B cell (primary cell): ENCODE results near the gene PSKH1. TPM values are rescaled to one million over a fixed set of nuclear protein-coding genes. Genes with fewer than 3 reads are reported as not detected.

Experiments used
- ATAC-seq: fragments of 200-7000 bp; cut with Tn5 transposase; one replicate; pipeline ENCODE4 v1.10.0; 2021; ENCODE audit warnings: low read depth, mild to moderate bottlenecking, moderate number of reproducible peaks, moderate library complexity
- CTCF ChIA-PET: fragments of 350-600 bp; sonication (Branson Sonifier 250); formaldehyde crosslinking; loops from one replicate; lab custom pipeline; 2021; ENCODE audit warnings: antibody characterized with exemption, inconsistent platforms; lab: Charles Lee
- POLR2A ChIA-PET: fragments of 350-600 bp; sonication (Branson Sonifier 250); formaldehyde crosslinking; loops from one replicate; lab custom pipeline; 2021; ENCODE audit warnings: antibody characterized with exemption; lab: Charles Lee
- DNase-seq: peaks from one replicate; pipeline ENCODE4 v3.0.0; 2013
- H2AFZ ChIP-seq: 2 replicates; pipeline ENCODE4 v1.6.1; 2012; ENCODE audit warnings: mild to moderate bottlenecking, low read depth, low read length; ENCODE audit not compliant: insufficient read depth, poor library complexity, severe bottlenecking
- H3K27ac ChIP-seq, 2 donors: 1 replicate in 1 of 2; 2 replicates in 1 of 2; pipeline ENCODE4 v1.5.1; 2012 to 2013; ENCODE audit warnings: low read length in 2 of 2, mild to moderate bottlenecking in 2 of 2, moderate library complexity in 1 of 2
- H3K27me3 ChIP-seq, 4 experiments: fragments of 200-600 bp in 1 of 4; sonication (generic) in 1 of 4; replicated peaks in 1 of 4; 1 replicate in 2 of 4; 2 replicates in 2 of 4; pipeline versions ENCODE4 v1.6.1 to v1.7.0; 2013 to 2016; ENCODE audit warnings: low read length in 3 of 4, mild to moderate bottlenecking in 2 of 4, mixed read lengths in 1 of 4, moderate library complexity in 1 of 4; ENCODE audit not compliant: insufficient read depth in 4 of 4, control insufficient read depth in 3 of 4; ENCODE audit errors: control extremely low read depth in 1 of 4
- H3K36me3 ChIP-seq, 2 experiments: replicated peaks in 1 of 2; 1 replicate in 1 of 2; 2 replicates in 1 of 2; pipeline versions ENCODE4 v1.6.1 to v1.7.1; 2013; ENCODE audit warnings: low read length in 1 of 2; ENCODE audit not compliant: insufficient read depth in 2 of 2, control insufficient read depth in 1 of 2; ENCODE audit errors: control extremely low read depth in 1 of 2, extremely low read depth in 1 of 2
- H3K4me1 ChIP-seq, 2 donors: fragments of 200-600 bp in 1 of 2; sonication (generic) in 1 of 2; 1 replicate in 1 of 2; 2 replicates in 1 of 2; pipeline versions ENCODE4 v1.5.1 to v1.6.1; 2013 to 2017; ENCODE audit warnings: low read length in 2 of 2; ENCODE audit not compliant: control insufficient read depth in 2 of 2, insufficient read depth in 2 of 2
- H3K4me2 ChIP-seq: replicated peaks from 2 replicates; pipeline ENCODE3; 2012; ENCODE audit warnings: mild to moderate bottlenecking, low read depth, low read length; ENCODE audit not compliant: poor library complexity, severe bottlenecking
- H3K4me3 ChIP-seq, 5 experiments: fragments of 200-600 bp in 1 of 5; sonication (generic) in 1 of 5; 1 replicate in 3 of 5; 2 replicates in 2 of 5; pipeline versions ENCODE4 v1.5.1 to v1.7.0; 2011 to 2016; ENCODE audit warnings: low read length in 4 of 5, mild to moderate bottlenecking in 4 of 5, low read depth in 2 of 5, control low read depth in 1 of 5, moderate library complexity in 1 of 5; ENCODE audit not compliant: insufficient read depth in 1 of 5; ENCODE audit errors: control extremely low read depth in 1 of 5, extremely low read depth in 1 of 5
- H3K79me2 ChIP-seq: fragments of 200-600 bp; sonication (generic); one replicate; pipeline ENCODE4 v1.6.0; 2016; ENCODE audit warnings: low read length; ENCODE audit not compliant: control insufficient read depth, insufficient read depth
- H3K9ac ChIP-seq: fragments of 200-600 bp; sonication (generic); 2 replicates; pipeline ENCODE4 v1.6.1; 2017; ENCODE audit warnings: mild to moderate bottlenecking, low read length, moderate library complexity
- H3K9me3 ChIP-seq, 3 donors: one replicate each; pipeline versions ENCODE4 v1.6.1 to v1.7.1; 2013; ENCODE audit warnings: low read length in 2 of 3; ENCODE audit not compliant: control insufficient read depth in 2 of 3, insufficient read depth in 1 of 3; ENCODE audit errors: control extremely low read depth in 1 of 3
- H4K20me1 ChIP-seq: 2 replicates; pipeline ENCODE4 v1.6.0; 2012; ENCODE audit warnings: mild to moderate bottlenecking, low read length; ENCODE audit not compliant: insufficient read depth, control insufficient read depth, poor library complexity, severe bottlenecking
- H3K27ac Mint-ChIP-seq: one replicate; pipeline ENCODE4 v1.8.0; 2021; ENCODE audit warnings: mixed read lengths
- H3K27me3 Mint-ChIP-seq: one replicate; pipeline ENCODE4 v1.8.0; 2021; ENCODE audit warnings: mixed read lengths
- H3K4me1 Mint-ChIP-seq: one replicate; pipeline ENCODE4 v1.8.0; 2021; ENCODE audit warnings: mixed read lengths
- H3K4me3 Mint-ChIP-seq: one replicate; pipeline ENCODE4 v1.8.0; 2021; ENCODE audit warnings: mixed read lengths
- H3K9me3 Mint-ChIP-seq: one replicate; pipeline ENCODE4 v1.8.0; 2022; ENCODE audit warnings: mixed read lengths; ENCODE audit not compliant: insufficient read depth
- EZH2 ChIP-seq: IDR thresholded peaks from 2 replicates; pipeline ENCODE4 v1.6.1; 2012; ENCODE audit warnings: borderline replicate concordance, low read depth, mild to moderate bottlenecking, moderate library complexity, low read length; ENCODE audit not compliant: insufficient read depth, poor library complexity, severe bottlenecking
- WGBS: methylation state at CpG from one replicate; pipeline ENCODE4 v1.1.5; 2013; ENCODE audit warnings: missing lambda C conversion rate; ENCODE audit not compliant: insufficient coverage; 5-methylcytosine and 5-hydroxymethylcytosine counted together
- intact Hi-C: fragments of 100-400 bp; cut with micrococcal nuclease; formaldehyde crosslinking; loops from one replicate; pipeline ENCODE4 v1.10.0; 2022
- polyA plus RNA-seq: library from polyadenylated mRNA; depleted of rRNA; stranded (reverse); fragments of >200 nt; gene quantifications from 2 replicates; pipeline ENCODE4 v1.2.3, GENCODE V29; 2012
- total RNA-seq, 2 donors: library from RNA; stranded (reverse); fragments of 120-200 nt in 1 of 2; gene quantifications; 1 replicate in 1 of 2; 2 replicates in 1 of 2; pipeline versions ENCODE4 v1.2.3 to v1.2.4, GENCODE V29; 2013 to 2022
- TF ChIP-seq, protein P1 (sequence below): fragments of 200-600 bp; IDR thresholded peaks from one replicate; pipeline ENCODE4 v1.8.0; 2022; ENCODE audit warnings: antibody characterized with exemption, mild to moderate bottlenecking

Gene PSKH1
- total and polyA plus RNA-seq, 2 donors (not counting 1 experiment from before 2014, with no cell fraction given) = 20.1 to 29.1 TPM

DNA sequence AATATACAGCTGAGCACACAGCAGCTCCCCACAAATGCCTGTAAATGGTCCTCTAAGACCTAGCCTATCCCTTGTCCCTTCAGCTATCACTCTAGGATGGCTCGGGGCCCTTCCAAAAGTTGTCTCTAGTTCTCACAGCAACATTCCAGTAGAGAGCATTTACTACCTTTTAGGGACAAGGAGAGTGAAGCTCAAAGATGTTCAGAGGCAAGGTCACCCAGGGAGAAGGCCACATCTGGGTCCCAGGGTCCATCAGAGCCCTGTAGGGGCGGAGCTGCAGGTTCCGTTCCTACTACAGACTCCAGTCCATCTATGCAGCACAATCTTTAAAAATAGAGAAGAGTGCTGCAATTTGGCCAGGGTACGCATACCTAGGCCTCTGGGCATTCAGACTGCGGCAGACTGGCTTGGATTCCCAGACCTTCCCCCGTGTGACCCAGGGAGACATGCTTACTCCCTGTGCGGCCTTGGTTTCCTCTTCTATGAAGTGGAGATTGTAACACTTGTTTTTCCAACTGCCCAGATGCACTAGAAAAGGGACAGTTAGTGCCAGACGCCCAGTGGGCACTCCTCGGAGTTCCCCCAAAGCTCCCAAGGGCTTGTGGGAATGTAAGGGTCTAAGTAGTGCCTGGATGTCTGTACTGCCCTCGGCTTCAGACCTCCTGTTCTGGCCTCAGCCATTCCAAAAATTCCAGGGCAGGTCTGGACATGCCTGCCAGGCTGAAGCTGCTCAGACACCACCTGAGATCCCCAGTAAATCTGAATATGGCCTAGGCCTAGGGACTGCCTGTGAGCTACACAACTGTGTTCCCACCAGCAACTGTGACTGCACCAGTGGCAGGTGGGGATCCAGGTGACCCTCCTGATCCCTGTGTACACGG is 72.9 kb downstream of the PSKH1 start:
- Mint-ChIP-seq H3K27ac (no peak overlapping the region), H3K4me1 (peaks cover 20% of the 10 kb centered on the region), H3K4me3 (peak overlapping the region; percentile 54), H3K27me3 (no peaks in the 10 kb centered on the region), H3K9me3 (no peaks in the 10 kb centered on the region)
- Histone ChIP-seq H3K9ac (no peak overlapping the region), H4K20me1 (peaks cover 8% of the 10 kb centered on the region), H2AFZ (no peak overlapping the region), H3K79me2 (peaks cover 32% of the 10 kb centered on the region), H3K27ac (no peak overlapping the region), H3K4me2 (no peak overlapping the region), H3K4me3 (no peak overlapping the region), H3K4me1 (peaks cover 10 to 19% of the 10 kb centered on the region in 2 donors), H3K27me3 (no peaks in the 10 kb centered on the region), H3K9me3 (no peaks in the 10 kb centered on the region), H3K36me3 (peaks cover 0 to 19% of the 10 kb centered on the region in 2 experiments)
- no peak for DNase-seq
- CTCF ChIA-PET = interaction anchor here (0.8 to 3.2 kb wide), 6 partner anchors 29 to 82 kb away, joined by 3 to 11 read pairs (median 4); partner anchors contain the start of genes NRN1L and PSMB10
- intact Hi-C loops = loop anchor here (10.0 kb wide), 1 partner anchor 259 kb away; no protein-coding TSS in a partner anchor
- ATAC-seq = no peak
- TF ChIP-seq, protein P1, sequence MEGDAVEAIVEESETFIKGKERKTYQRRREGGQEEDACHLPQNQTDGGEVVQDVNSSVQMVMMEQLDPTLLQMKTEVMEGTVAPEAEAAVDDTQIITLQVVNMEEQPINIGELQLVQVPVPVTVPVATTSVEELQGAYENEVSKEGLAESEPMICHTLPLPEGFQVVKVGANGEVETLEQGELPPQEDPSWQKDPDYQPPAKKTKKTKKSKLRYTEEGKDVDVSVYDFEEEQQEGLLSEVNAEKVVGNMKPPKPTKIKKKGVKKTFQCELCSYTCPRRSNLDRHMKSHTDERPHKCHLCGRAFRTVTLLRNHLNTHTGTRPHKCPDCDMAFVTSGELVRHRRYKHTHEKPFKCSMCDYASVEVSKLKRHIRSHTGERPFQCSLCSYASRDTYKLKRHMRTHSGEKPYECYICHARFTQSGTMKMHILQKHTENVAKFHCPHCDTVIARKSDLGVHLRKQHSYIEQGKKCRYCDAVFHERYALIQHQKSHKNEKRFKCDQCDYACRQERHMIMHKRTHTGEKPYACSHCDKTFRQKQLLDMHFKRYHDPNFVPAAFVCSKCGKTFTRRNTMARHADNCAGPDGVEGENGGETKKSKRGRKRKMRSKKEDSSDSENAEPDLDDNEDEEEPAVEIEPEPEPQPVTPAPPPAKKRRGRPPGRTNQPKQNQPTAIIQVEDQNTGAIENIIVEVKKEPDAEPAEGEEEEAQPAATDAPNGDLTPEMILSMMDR = no peak
- no peak for TF ChIP-seq EZH2
- 96% methylated on average over 8 of the region's 11 CpGs for WGBS
- POLR2A ChIA-PET = interaction anchor here (0.6 to 1.7 kb wide), 2 partner anchors 19 to 59 kb away, joined by 3 read pairs; no protein-coding TSS in a partner anchor
